ENCODE measurements around the gene PAF1.

GRCh38 chr19:39365531-39365930, 25.4 kb downstream of the PAF1 start:
- TF ChIP-seq, protein P1, sequence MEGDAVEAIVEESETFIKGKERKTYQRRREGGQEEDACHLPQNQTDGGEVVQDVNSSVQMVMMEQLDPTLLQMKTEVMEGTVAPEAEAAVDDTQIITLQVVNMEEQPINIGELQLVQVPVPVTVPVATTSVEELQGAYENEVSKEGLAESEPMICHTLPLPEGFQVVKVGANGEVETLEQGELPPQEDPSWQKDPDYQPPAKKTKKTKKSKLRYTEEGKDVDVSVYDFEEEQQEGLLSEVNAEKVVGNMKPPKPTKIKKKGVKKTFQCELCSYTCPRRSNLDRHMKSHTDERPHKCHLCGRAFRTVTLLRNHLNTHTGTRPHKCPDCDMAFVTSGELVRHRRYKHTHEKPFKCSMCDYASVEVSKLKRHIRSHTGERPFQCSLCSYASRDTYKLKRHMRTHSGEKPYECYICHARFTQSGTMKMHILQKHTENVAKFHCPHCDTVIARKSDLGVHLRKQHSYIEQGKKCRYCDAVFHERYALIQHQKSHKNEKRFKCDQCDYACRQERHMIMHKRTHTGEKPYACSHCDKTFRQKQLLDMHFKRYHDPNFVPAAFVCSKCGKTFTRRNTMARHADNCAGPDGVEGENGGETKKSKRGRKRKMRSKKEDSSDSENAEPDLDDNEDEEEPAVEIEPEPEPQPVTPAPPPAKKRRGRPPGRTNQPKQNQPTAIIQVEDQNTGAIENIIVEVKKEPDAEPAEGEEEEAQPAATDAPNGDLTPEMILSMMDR (IDR thresholded peaks at IDR 0.05), result no peak
- TF ChIP-seq POLR2A (IDR thresholded peaks at IDR 0.05), result no peak
- no peak for TF ChIP-seq POLR2AphosphoS5 (IDR thresholded peaks at IDR 0.05; ENCODE audit: insufficient read depth in 1 of 2, low read depth in 1 of 2)
